Panc1 (cell line): ENCODE measurements around the gene IL17REL. TPM values are rescaled to one million over a fixed set of nuclear protein-coding genes. Genes with fewer than 3 reads are reported as not detected.

ENCODE experiments used
- ATAC-seq: fragments of 200-7000 bp; cut with Tn5 transposase; 2 replicates; pipeline ENCODE4 v1.9.1; 2020; ENCODE audit warnings: mild to moderate bottlenecking, moderate library complexity
- BruUV-seq: library from RNA; stranded (reverse); fragments of 400-500 nt; replicated peaks from 2 replicates; lab custom pipeline; 2021; lab: Mats Ljungman, UMichigan
- CTCF ChIA-PET: fragments of 300-600 bp; sonication (Branson Sonifier 250); formaldehyde crosslinking; loops from one replicate; lab custom pipeline; 2022; ENCODE audit warnings: antibody characterized with exemption; lab: Charles Lee
- POLR2A ChIA-PET: fragments of 300-600 bp; sonication (Branson Sonifier 250); formaldehyde crosslinking; loops from one replicate; lab custom pipeline; 2022; ENCODE audit warnings: antibody characterized with exemption; lab: Charles Lee
- DNase-seq: peaks from one replicate; pipeline ENCODE4 v3.0.0-alpha.2; 2010; ENCODE audit warnings: low read depth, low spot score
- H3K27ac ChIP-seq: 2 replicates; pipeline ENCODE4 v1.5.1; 2011; ENCODE audit warnings: mild to moderate bottlenecking, low read length, inconsistent platforms
- H3K27me3 ChIP-seq: fragments of 200-500 bp; sonication (Bioruptor generic); 2 replicates; pipeline ENCODE4 v1.6.0; 2014; ENCODE audit warnings: low read length, inconsistent platforms; ENCODE audit not compliant: control insufficient read depth, insufficient read depth
- H3K36me3 ChIP-seq: fragments of 200-500 bp; sonication (Bioruptor generic); 2 replicates; pipeline ENCODE4 v1.5.1; 2014; ENCODE audit warnings: inconsistent platforms, mild to moderate bottlenecking, low read length, moderate library complexity; ENCODE audit not compliant: control insufficient read depth, insufficient read depth
- H3K4me1 ChIP-seq: 2 replicates; pipeline ENCODE4 v1.5.1; 2011; ENCODE audit warnings: inconsistent platforms, mild to moderate bottlenecking, low read length, moderate library complexity; ENCODE audit not compliant: control insufficient read depth, insufficient read depth
- H3K4me3 ChIP-seq, 2 experiments: 2 replicates each; pipeline ENCODE4 v1.5.1; 2011 to 2012; ENCODE audit warnings: low read depth in 2 of 2, low read length in 2 of 2, mild to moderate bottlenecking in 2 of 2, inconsistent platforms in 1 of 2, moderate library complexity in 1 of 2
- H3K9me3 ChIP-seq: fragments of 200-500 bp; sonication (Bioruptor generic); 2 replicates; pipeline ENCODE4 v1.5.1; 2014; ENCODE audit warnings: low read depth, mild to moderate bottlenecking, inconsistent platforms, low read length, moderate library complexity; ENCODE audit not compliant: control insufficient read depth, insufficient read depth
- POLR2AphosphoS5 ChIP-seq: IDR thresholded peaks from 2 replicates; pipeline ENCODE4 v1.6.1; 2012; ENCODE audit warnings: mild to moderate bottlenecking, low read depth, low read length, moderate library complexity
- SIN3A ChIP-seq: IDR thresholded peaks from 2 replicates; pipeline ENCODE4 v1.6.1; 2012; ENCODE audit warnings: low read depth, mild to moderate bottlenecking, low read length, moderate library complexity, borderline replicate concordance; ENCODE audit not compliant: insufficient read depth
- TCF7L2 ChIP-seq: IDR thresholded peaks from 2 replicates; pipeline ENCODE4 v1.6.1; 2011; ENCODE audit warnings: mild to moderate bottlenecking, low read depth, low read length, inconsistent platforms
- in situ Hi-C: cut with HindIII; loops from 2 replicates; pipeline ENCODE4 v1.10.0; 2016; ENCODE audit warnings: low sequenced_read_pairs, low pct_unique_long_range_greater_than_20kb
- intact Hi-C: fragments of 100-400 bp; cut with micrococcal nuclease; formaldehyde crosslinking; loops from one replicate; pipeline ENCODE4 v1.10.0; 2022; ENCODE audit not compliant: unreplicated experiment
- total RNA-seq: library from RNA; stranded (reverse); gene quantifications from one replicate; pipeline ENCODE4 v1.2.1, GENCODE V29; 2021; ENCODE audit not compliant: unreplicated experiment
- TF ChIP-seq, protein P1 (sequence below), 2 experiments: IDR thresholded peaks; 2 replicates each; pipeline ENCODE4 v1.6.1; 2011 to 2012; ENCODE audit warnings: low read depth in 2 of 2, control low read depth in 1 of 2, low read length in 1 of 2, mild to moderate bottlenecking in 1 of 2, moderate library complexity in 1 of 2; ENCODE audit not compliant: insufficient read depth in 1 of 2
- TF ChIP-seq, protein P2 (sequence below): fragments of 450-650 bp; IDR thresholded peaks from 2 replicates; pipeline ENCODE4 v1.5.1; 2017; ENCODE audit warnings: mild to moderate bottlenecking

The IL17REL gene
- total RNA-seq, 1 experiment from 2014 or later = 0.82 TPM

DNA sequence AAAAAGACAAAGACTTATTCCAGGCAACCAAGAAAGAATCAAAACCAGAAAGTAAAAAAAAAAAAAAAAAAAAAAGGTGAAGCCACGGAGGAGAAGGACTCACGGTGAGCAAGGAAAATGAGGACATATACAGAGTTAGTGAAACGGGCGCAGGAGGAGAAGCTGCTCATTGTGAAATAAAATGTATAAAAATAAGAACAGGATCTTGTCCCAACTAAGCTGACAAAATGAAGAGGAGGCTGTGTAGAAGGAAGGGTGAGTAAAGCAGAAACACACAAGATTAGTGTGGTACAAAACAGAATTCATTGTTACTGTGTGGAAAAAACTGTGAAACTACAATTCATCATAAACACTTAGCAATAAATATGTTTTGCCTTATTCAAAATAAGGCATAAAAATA lies 7.6 kb downstream of the IL17REL start:
- Histone ChIP-seq H3K27ac (no peak overlapping the region), H3K36me3 (no peaks in the 10 kb centered on the region), H3K4me3 (no peak overlapping the region), H3K27me3 (no peaks in the 10 kb centered on the region), H3K4me1 (peaks cover 17% of the 10 kb centered on the region), H3K9me3 (no peaks in the 10 kb centered on the region)
- in situ Hi-C loops = no loop called here
- ATAC-seq (no peak), DNase-seq (no peak)
- TF ChIP-seq, protein P1, sequence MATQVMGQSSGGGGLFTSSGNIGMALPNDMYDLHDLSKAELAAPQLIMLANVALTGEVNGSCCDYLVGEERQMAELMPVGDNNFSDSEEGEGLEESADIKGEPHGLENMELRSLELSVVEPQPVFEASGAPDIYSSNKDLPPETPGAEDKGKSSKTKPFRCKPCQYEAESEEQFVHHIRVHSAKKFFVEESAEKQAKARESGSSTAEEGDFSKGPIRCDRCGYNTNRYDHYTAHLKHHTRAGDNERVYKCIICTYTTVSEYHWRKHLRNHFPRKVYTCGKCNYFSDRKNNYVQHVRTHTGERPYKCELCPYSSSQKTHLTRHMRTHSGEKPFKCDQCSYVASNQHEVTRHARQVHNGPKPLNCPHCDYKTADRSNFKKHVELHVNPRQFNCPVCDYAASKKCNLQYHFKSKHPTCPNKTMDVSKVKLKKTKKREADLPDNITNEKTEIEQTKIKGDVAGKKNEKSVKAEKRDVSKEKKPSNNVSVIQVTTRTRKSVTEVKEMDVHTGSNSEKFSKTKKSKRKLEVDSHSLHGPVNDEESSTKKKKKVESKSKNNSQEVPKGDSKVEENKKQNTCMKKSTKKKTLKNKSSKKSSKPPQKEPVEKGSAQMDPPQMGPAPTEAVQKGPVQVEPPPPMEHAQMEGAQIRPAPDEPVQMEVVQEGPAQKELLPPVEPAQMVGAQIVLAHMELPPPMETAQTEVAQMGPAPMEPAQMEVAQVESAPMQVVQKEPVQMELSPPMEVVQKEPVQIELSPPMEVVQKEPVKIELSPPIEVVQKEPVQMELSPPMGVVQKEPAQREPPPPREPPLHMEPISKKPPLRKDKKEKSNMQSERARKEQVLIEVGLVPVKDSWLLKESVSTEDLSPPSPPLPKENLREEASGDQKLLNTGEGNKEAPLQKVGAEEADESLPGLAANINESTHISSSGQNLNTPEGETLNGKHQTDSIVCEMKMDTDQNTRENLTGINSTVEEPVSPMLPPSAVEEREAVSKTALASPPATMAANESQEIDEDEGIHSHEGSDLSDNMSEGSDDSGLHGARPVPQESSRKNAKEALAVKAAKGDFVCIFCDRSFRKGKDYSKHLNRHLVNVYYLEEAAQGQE (IDR thresholded peaks at IDR 0.05; ENCODE audit: insufficient read depth in 1 of 2, low read depth in 2 of 2, low read length in 1 of 2) = no peak
- TF ChIP-seq TCF7L2 (no peak), SIN3A (no peak), POLR2AphosphoS5 (no peak)
- TF ChIP-seq, protein P2, sequence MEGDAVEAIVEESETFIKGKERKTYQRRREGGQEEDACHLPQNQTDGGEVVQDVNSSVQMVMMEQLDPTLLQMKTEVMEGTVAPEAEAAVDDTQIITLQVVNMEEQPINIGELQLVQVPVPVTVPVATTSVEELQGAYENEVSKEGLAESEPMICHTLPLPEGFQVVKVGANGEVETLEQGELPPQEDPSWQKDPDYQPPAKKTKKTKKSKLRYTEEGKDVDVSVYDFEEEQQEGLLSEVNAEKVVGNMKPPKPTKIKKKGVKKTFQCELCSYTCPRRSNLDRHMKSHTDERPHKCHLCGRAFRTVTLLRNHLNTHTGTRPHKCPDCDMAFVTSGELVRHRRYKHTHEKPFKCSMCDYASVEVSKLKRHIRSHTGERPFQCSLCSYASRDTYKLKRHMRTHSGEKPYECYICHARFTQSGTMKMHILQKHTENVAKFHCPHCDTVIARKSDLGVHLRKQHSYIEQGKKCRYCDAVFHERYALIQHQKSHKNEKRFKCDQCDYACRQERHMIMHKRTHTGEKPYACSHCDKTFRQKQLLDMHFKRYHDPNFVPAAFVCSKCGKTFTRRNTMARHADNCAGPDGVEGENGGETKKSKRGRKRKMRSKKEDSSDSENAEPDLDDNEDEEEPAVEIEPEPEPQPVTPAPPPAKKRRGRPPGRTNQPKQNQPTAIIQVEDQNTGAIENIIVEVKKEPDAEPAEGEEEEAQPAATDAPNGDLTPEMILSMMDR = no peak
- BruUV-seq = no TSS peak
- ChIA-PET POLR2A (no interaction called here), CTCF (interaction anchor here (1.1 kb wide), 1 partner anchor 10 kb away, joined by 3 read pairs; no protein-coding TSS in a partner anchor)
- intact Hi-C loops = no loop called here

DNA sequence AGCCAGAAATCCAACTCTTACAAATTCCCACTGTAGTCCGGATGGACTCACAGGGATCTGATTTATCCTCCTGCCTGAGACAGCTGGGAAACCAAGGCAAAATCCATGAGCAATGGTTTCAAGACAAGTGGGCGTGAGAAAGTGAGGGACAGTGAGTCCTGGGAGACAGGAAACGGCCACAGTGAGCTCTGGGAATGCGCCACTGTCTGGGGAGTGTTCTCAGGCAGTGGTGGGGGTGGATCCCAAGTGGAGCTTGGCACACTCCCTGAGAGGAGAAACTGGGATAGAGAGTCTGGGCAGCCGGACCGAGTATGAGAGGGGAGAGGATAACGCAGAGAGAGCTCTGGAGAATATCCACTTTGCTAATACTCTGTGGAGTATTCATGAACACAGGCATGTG lies 9.8 kb downstream of the IL17REL start:
- ChIA-PET POLR2A (interaction anchor here (0.5 kb wide), 1 partner anchor 43 kb away, joined by 5 read pairs; no protein-coding TSS in a partner anchor), CTCF (no interaction called here)
- H3K36me3 ChIP-seq = no peaks in the 10 kb centered on the region
- no peak overlapping the region for H3K27ac ChIP-seq
- no peak for ATAC-seq
- DNase-seq = no peak
- TF ChIP-seq, protein P2 = no peak
- no peak for TF ChIP-seq TCF7L2
- TF ChIP-seq SIN3A = no peak
- TF ChIP-seq, protein P1 (IDR thresholded peaks at IDR 0.05; ENCODE audit: insufficient read depth in 1 of 2, low read depth in 2 of 2, low read length in 1 of 2) = no peak
- TF ChIP-seq POLR2AphosphoS5 = no peak
- H3K9me3 ChIP-seq = no peaks in the 10 kb centered on the region
- intact Hi-C loops = no loop called here
- H3K4me1 ChIP-seq = peaks cover 5% of the 10 kb centered on the region
- no TSS peak for BruUV-seq
- in situ Hi-C loops = no loop called here
- H3K27me3 ChIP-seq = no peaks in the 10 kb centered on the region
- H3K4me3 ChIP-seq = no peak overlapping the region
